ENCODE results near the gene RPL26.

- TF ChIP-seq CTCF (IDR thresholded peaks at IDR 0.05) (no peak), EZH2 (IDR thresholded peaks at IDR 0.05; ENCODE audit: borderline replicate concordance, insufficient read depth, low read depth, low read length, poor library complexity, severe bottlenecking) (no peak)
These were observed 34.8 kb upstream of the RPL26 start for GRCh38 chr17:8417806-8418205.
